Coronary artery (tissue), 2 donors: ENCODE measurements around the gene AQP12B.

Source experiments
- DNase-seq: peaks from one replicate; pipeline ENCODE4 v3.0.0-alpha.2; 2017; ENCODE audit warnings: low spot score
- H3K27ac ChIP-seq, 2 donors: fragments of 200-600 bp; sonication (generic); one replicate each; pipeline ENCODE4 v1.5.1; 2016 to 2019
- H3K4me3 ChIP-seq: fragments of 200-600 bp; sonication (generic); 2 replicates; pipeline ENCODE4 v1.5.1; 2016; ENCODE audit warnings: mild to moderate bottlenecking, moderate library complexity
- TF ChIP-seq, protein P1 (sequence below): fragments of 200-600 bp; sonication (generic); IDR thresholded peaks from one replicate; pipeline ENCODE4 v1.5.1; 2019; ENCODE audit warnings: antibody characterized with exemption

AQP12B gene

DNA sequence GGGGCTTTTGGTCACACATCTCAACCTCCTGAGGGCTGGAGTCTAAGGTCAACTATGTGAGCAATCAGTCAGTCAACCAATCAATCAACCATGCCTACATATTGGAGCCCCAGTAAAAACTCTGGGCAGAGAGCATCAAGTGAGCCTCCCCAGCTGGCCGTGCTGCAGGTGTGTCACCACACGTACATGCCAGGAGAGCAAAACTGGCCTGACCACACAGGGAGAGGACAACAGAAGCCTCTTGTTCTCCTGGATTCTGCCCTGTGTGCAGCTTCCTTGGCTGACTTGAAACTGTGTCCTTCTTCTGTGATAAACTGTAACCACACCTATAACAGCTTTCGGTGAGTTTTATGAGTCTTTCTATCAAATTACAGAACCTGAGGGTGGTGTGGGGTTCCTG lies 31.5 kb downstream of the AQP12B start:
- TF ChIP-seq, protein P1, sequence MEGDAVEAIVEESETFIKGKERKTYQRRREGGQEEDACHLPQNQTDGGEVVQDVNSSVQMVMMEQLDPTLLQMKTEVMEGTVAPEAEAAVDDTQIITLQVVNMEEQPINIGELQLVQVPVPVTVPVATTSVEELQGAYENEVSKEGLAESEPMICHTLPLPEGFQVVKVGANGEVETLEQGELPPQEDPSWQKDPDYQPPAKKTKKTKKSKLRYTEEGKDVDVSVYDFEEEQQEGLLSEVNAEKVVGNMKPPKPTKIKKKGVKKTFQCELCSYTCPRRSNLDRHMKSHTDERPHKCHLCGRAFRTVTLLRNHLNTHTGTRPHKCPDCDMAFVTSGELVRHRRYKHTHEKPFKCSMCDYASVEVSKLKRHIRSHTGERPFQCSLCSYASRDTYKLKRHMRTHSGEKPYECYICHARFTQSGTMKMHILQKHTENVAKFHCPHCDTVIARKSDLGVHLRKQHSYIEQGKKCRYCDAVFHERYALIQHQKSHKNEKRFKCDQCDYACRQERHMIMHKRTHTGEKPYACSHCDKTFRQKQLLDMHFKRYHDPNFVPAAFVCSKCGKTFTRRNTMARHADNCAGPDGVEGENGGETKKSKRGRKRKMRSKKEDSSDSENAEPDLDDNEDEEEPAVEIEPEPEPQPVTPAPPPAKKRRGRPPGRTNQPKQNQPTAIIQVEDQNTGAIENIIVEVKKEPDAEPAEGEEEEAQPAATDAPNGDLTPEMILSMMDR = no peak
- no peak for DNase-seq
- H3K4me3 ChIP-seq = no peak overlapping the region
- H3K27ac ChIP-seq = no peak overlapping the region

DNA sequence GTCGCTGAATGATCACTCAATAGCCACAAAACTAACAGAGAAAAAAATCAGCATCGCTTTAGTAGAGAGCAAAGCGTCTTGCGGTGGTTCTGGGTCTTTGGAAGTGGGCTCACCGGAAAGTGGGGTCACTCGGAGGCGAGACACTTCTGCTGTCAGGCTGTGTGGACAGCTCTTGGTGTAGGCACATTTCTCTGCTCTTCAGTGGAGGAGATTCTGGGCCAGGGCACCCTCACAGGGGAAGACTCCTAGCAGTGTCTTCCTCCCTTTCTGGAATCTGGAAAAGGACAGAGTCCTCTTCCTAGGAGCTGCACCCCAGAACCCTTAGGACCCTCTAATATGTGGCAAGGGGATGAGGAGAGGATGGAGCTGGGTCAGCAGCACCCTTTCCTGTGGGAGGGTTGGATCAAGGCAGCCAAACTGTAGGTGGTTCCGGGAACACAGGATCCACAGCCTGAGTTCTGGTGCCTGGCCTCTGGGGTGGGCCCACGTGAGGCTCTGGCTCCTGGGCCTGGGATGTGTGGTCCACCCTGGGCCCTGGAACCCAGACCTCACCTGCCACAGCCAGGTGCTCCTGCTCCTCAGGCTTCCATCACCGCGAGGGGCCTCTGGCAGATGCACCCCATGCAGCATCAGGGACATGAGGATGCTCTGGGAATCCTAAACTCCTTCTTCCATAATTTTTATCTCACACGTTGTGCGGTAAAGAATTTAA lies 32.3 kb downstream of the AQP12B start:
- TF ChIP-seq, protein P1 = no peak
- H3K4me3 ChIP-seq = no peak overlapping the region
- no peak overlapping the region for H3K27ac ChIP-seq
- DNase-seq = peak; percentile 69

DNA sequence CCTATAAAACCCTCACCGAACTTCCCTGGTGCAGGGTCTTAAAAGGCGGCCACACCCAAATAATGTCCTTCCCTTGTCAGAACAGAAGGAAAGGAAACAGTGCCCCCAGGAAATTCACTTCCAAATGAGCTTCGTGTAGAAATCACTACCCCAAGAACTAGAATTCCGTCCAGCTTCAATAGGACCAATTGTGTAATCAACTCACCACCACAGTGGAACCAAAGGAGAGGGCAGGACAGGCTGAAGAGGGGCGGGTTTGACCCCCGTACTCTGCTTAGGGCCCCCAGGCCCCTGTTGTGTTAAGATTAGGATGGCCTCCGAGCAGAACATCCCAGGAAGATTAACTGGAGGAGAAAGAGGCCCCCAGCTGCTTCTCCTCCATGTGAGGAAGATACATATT lies 33.4 kb downstream of the AQP12B start:
- Histone ChIP-seq H3K27ac (no peak overlapping the region), H3K4me3 (no peak overlapping the region)
- TF ChIP-seq, protein P1 = no peak
- DNase-seq = no peak

DNA sequence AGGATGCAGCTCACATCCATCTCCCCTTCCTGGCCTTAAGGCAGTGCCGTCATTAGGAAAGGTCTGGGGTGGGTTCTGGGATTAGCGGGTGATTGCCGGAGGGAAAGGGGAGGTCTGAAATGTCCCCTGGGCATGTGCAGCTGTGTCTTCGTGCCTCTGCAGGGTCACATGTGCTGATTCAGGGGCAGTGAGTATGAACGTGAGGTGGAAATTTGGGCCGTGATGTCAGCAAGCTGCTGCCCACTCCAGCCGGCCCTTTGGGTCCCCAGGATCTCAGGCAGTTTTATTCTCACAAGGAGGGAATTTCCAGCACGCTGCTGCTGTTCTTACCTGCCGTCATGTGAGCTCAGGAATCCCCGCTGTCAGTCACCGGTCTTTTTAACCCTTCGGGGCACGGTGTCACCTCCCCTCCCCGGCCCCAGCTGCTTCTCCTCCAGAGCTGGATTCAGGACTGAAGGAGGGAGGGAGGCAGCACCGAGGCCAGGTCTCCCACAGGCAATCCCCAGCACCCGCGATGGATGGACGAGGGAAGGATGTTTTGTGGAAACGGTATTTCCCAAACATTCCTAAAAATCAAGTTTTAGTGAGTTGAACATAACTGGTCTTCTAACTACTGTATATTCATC lies 33.9 kb downstream of the AQP12B start:
- TF ChIP-seq, protein P1 = no peak
- Histone ChIP-seq H3K27ac (no peak overlapping the region), H3K4me3 (no peak overlapping the region)
- DNase-seq = peak; percentile 64

DNA sequence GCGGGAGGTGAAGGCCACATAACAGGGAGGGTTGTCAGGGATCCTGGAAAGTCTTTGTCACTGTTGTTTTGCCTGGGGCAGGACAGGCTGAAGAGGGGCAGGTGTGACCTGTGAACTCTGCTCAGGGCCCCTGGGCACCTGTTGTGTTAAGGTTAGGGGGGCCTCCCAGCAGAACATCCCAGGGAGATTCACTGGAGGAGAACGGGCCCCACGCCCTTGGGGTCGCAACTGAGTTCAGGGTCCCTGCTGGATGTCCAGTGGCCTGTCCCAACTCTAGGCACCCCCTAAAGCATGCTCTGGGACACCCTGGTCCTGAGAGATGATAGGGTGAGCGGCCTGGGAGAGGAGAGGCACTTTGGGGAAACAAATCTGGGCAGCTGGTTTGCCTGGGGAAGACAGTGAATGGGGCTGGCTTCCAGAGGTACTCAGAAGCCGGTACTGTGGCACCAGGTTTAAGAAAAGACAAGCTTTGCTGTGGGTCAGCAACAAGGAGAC lies 34.5 kb downstream of the AQP12B start:
- no peak overlapping the region for H3K27ac ChIP-seq
- H3K4me3 ChIP-seq = no peak overlapping the region
- peak; percentile 56 for DNase-seq
- TF ChIP-seq, protein P1 = no peak

DNA sequence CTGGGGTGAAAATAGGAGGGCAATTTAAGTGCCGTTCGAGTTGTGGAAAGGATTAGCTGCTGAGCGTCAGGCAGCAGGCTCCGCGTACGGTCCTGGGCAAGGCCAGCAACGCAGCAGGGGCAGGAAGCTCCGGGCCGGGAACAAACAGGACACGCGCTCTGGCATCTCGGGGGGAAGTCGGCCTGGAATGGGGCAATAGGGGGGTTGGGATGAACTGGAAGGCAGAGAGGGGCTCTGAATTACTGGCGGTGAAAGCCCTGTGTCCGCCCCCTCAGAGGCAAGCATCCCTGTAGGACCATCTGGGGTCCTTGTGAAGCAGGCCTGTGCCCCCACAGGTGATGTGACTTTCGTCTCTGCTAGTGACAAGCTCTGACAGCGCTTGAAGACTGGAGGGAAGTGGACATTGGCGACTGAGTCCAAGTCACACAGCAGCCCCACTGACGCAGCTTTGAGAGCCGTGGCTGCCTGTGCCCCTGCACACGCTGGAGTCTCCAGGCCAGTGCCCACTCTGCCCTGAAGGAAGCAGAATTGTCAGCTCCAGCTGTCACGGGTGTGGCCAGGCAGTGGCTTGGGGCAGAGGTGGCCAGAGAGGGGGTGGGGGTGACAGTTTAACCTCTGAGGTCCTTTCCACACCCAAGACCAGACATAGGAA lies 35.1 kb downstream of the AQP12B start:
- Histone ChIP-seq H3K27ac (no peak overlapping the region), H3K4me3 (no peak overlapping the region)
- peak; percentile 68 for DNase-seq
- TF ChIP-seq, protein P1 = no peak
